CD4-positive, alpha-beta T cell treated with Interleukin-17A for 4 hours (primary cell): ENCODE data around the gene LIMCH1.

Experiments used
- DNase-seq: peaks from one replicate; pipeline ENCODE4 v3.0.0-alpha.2; 2020; ENCODE audit warnings: mixed read lengths

Gene LIMCH1

DNA sequence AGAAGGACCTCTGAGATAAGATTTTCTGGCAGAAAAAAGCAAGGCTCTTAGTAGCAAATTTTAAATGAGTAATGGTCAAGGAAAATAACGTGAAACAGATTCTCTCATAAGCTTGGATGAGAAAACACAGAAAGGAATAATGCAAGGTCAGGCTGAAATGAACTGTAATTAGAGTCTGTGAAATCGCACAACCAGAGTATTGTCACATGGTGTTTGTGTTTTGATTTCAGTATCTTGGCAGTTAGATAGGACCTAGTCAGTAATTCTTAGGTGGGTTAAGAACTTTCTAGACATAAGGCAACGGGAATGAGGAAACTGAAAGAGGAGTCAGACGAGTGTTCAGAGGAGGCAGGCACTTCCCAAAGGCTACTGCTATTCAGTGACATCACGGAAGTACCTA, 34.6 kb downstream of the LIMCH1 start:
- no peak for DNase-seq

DNA sequence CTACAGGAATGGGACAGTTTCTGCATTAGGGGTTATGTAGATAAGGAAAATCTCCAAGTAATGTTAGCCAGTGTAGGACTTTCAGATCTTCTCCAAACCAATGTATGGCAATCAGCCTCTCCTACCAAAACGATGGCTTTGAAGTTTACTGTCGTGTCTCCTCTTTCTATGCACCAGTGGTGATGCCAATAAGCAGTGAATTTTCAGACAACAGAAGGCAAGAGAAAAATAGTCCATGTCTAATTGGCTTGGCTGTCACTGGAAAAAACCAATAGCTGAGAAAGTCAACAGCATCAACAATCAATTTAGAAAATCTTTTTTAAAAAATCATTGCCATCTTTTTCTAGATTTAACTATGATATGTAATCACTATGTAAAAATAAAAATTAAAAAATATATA, 35.0 kb downstream of the LIMCH1 start:
- no peak for DNase-seq

DNA sequence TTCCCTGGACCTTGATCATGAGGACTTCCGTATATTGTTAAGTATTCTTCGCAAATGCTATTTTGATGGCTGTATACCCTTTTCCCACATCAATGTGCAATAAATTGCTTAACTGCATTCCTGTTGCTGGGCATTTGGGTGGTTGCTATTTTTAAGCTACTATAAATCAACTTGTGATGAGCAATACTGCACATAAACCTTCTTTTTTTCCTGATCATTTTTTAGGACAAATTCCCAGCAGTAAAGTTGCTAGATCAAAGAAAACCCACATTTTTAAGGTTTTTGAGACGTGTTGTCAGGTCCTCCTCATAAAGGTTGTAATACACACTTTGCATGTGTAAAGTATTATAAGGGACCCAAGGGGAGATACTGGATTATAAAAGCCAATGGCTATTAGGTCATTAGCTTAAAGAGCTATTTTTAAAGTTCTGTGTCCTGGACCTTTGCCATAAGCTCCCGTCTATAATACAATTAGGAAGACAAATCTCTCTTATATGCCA, 35.6 kb downstream of the LIMCH1 start:
- no peak for DNase-seq

DNA sequence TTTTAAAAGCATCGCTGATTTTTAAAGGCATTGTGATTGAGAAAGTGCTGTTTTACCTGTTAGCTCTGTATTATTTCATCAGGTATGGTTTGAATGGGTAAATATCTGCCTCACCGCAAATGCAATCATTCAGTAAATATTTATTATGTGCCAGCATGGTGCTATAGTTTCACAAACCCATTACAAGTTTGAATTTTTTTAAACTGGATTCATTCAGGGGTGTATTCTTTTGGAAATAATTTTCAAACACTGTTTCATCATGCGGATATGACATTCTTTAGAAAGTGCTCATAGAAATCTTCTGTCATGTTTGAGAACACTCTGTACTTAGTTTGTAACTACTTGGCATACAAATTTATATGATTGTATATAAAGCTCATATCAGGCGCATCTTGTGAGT, 37.2 kb downstream of the LIMCH1 start:
- DNase-seq: no peak

DNA sequence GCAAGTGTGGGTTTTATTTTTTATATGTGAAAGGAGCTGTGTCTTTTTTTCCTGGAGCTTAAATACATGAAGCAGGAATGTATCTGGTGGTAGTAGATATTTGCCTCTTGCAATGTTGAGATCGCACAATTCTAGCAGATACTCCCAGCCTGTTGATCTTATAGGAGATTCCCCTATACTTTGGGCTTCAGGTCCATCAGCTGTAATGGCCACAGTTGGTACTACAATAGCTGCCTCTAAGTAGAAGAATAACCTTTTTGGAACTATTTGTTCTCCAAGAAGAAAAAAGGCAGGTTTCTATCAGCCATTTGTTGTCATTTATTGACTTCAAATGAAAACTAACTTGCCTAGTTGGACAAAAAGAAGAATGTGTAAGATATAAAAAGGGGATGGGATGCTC, 37.7 kb downstream of the LIMCH1 start:
- DNase-seq: no peak

DNA sequence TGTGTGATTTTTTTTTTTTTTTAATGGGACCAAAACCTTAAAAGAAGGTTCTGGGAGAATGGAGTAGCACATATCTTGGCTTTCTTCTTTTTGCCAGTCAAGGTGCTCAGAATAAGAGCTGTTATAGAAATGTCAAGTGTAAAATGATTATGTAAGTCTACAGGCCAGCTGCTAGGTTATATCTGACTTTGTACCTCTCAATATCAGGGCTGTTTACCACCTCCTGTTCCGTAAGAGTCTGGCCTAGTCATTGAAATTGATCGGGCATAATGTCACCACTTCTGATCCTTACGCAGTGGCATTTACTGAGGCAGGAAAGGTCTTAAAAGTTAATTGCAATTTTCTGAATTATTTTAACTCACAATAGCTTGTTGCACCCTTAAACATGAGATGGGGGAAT, 41.1 kb downstream of the LIMCH1 start:
- no peak for DNase-seq

DNA sequence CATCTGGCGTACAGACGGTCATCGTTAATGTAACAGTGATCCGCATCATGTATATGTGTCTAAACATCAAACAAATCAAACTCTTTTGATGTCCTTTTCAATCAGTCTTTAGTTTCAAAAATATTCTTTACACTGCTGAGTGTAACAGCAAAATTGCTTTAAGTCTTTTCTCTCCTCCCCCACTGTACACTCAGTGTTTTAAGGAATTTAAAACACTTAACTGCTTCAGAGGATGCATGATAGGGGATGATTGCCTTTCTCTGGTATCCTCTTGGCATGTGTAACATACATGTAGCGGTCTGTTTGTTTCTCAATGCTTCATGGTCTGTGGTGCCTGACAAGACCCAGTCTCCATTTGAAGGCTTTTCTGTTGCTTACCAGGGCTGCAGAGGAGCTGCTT, 41.6 kb downstream of the LIMCH1 start:
- DNase-seq: no peak

DNA sequence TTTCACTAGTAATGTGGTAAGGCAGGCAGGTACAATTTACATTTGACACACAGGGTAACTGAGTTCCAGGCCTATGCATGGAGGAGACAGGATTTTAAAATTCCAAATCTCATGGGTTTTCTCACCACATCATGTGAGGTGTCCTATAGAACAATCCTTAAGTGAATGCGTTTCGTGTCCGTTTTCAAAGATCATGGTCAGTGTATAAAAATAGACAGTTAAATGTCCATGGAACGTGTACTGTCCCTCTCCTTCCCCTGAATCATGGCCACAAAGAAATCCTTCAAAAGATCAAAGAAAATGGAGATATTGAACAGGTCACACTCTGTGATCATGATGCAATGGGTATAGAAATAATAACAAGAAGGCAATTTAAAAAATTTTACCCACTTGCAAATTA, 42.0 kb downstream of the LIMCH1 start:
- no peak for DNase-seq

DNA sequence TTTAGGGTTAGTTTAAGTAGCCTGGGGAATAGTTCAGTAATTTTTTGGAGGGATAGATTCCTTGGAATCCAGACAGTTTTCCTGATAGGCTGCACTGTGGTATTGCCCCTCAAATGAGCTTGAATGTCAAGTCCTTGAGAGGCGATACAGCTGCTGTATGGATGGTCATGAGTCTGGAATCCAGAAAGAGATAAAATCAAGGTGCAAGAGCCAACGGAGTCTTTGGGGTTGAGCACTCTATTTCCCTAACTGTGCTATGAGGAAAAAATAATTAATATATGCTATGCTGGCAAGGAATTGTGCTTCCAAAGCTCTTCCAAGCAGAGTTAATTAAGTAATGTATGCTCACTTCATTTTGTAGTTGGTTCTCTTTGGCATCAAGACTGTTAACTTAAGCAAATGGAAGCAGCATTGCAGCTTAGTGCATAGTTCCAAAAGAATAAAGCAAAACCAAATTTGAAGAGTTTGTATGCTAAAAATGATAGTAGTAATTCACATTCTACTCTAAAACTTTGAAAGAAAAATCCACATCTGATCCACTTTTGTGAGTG, 48.8 kb downstream of the LIMCH1 start:
- DNase-seq: no peak

DNA sequence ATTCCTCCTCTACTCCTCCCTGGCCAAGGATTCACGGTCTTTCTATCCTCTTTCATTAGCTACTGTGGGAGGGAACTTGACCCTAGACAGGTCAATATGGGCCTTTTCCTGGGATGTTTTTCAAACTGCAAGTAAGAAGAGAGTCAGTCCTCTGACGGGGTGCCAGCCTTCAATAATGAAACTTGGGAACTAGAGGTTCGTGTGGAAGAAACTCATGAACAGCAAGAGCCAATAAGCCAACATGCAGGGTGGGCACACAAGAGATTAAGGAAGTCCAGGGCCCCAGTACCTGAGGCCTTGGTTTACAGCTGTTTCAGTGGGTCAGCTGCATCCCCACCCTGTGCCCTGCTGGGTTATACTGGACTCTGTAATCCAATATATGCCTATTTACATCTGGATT, 49.3 kb downstream of the LIMCH1 start:
- no peak for DNase-seq

DNA sequence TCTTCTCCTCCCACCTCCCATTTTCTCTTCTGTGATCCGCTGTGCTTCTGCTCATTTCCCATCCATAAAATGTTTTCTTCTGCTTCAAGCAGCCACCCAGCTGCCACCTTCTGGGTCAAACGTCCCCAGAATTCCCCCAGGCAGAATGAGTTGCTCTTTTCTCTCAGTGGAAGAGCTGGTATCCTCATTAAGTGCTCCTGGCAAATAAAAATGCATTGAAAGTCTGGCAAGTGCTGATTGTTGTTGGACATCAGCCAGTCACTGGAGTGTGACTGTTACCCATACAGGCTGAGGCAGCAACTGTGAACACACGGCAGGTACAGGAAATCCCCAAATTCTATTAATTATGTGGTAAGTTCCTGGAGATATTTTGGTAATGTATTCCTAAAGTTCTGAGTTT, 52.6 kb downstream of the LIMCH1 start:
- no peak for DNase-seq

DNA sequence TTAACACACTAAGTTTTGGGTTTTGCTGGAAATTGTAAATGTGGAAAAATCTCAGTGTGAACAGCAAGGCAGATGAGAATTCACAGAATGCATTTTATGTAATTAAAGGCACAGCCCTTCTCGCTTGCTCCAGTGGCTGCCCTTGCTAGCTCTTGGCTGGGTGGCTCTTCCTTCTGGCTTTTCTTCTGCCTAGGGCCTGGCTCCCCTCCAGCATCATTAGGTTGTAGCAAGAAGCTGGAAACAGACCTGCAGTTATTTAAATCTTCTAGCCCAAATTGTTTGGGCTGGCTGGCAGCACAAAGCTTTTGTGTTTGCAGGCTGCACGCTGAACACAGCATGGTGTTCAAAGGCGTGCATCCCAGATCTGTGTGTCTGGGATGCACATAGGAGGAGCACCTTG, 56.5 kb downstream of the LIMCH1 start:
- no peak for DNase-seq

DNA sequence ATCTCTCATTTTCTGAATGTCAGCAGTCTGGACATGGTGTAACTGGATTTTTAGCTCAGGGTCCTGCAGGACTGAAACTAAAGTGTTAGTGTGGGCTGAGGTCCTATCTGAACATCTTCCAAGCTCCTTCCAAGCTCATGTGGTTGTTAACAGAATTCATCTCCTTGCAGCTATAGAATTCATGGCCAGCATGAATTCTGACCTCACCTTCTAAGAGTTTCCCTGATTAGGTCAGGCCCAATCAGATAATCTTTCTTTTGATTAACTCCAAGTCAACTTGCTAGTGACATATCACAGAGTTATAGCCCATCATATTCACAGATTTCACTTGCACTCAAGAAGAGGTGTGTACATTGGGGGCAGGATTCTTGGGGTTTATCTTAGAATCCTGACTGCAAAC, 59.5 kb downstream of the LIMCH1 start:
- DNase-seq: no peak

DNA sequence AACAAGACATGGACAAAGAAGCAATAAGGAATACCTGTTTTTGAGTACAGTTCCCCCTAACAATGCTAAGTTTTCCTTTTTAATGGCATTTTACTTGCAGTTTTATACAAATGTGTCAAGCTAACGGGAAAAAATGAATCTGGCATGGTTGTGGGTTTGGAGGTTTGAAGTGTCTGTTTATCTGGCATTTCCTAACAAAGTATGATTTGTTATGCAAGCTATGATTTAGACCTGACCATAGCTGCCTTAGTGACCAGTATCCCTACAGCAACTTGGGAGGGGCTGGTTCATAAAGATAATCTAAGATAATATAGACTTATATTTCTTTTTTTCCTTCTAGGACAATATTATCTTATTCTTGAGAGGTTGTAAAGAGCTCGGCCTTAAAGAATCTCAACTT, 60.6 kb downstream of the LIMCH1 start:
- DNase-seq: no peak

DNA sequence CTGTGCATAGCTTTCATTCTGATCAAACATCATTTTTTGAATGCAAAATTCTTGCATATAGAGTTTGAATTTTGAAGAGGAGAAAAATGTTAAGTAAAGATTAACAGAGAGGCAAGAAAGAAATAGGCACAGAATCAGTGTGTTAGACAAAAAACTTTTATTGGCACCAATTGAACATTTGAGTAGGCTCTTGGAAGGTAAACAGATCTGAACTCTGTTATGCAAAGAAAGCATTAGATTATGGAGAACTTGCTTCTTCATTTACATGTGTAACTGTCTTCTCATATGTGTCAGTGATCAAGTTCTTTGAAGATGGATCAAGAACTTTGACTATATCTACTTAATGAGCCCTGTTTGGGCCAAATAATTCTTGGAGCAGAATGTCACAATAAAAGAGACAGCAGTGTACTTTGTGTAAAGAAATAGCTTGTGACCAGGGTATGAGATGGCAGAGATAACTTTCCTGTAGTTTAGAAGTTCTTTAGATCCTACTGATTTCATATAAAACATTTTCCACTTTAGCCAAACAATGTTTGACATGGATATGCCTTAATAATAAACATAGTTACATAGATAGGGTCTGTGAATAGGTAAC, 61.3 kb downstream of the LIMCH1 start:
- no peak for DNase-seq

DNA sequence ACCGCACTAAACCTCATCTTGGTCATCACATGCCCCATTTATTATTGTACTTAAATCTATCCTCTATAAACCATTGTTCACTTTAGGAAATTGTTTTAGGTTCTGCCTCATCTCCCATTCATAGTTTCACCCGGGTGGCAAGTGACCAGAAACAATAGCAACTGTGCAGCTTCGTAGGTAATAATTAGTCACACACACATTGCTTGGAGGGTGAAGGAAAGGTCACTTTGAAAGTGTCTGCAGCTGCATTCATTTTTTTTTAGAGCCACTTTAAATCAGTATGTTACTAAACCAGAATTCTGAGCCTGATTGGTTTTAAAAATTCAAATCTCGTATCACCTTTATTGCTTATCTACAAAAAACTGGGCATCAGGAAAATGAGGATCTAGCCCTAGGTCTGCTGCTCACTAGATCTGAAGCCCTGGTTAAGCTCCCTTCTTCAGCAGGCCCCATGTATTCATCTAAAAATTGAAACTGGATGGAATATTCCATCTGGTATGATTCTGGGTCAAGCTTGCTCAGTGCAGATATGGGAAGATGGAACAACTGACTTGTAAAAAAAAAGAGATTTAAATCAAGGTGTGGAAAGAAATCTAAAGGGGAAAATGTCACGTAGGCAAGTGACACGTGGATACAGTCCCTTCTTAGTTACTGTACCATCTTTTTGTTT, 62.4 kb downstream of the LIMCH1 start:
- DNase-seq: no peak

DNA sequence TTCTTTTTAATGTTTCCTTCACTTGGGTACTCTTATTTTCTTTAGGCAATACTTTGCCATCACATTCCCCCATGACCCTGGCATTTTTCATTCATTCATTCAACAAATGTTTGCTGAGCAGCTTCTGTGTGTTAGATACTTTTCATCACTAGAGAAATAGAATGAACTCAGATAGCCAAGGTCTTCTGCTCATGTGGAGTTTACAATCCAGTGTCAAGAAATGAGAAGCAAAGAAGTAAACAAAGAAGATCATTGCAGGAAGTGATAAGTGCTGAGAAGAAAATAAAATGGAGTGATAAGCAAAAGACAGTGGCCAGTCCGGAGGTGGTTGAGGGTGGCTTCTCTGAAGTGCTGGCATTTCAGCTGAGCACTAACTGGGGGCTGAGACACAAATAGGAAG, 63.1 kb downstream of the LIMCH1 start:
- no peak for DNase-seq

DNA sequence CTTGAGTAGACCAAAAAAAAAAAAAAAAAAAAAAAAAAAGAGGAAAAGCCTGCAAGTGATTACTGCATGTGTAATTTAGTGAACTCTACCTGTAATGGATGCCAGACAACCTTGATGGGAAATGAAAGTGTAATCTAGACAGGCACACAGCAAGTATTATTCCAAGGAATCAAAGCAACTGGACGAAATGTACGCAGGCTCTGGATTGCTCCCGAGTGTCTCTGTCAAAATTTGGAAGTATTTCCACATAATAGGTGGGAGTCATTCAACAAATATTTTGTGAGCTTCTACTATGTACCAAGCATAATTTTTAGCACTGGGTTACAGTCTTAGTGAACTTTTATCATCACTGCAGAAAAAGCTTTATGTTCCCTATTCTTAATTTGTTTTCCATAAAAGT, 64.2 kb downstream of the LIMCH1 start:
- DNase-seq: no peak

DNA sequence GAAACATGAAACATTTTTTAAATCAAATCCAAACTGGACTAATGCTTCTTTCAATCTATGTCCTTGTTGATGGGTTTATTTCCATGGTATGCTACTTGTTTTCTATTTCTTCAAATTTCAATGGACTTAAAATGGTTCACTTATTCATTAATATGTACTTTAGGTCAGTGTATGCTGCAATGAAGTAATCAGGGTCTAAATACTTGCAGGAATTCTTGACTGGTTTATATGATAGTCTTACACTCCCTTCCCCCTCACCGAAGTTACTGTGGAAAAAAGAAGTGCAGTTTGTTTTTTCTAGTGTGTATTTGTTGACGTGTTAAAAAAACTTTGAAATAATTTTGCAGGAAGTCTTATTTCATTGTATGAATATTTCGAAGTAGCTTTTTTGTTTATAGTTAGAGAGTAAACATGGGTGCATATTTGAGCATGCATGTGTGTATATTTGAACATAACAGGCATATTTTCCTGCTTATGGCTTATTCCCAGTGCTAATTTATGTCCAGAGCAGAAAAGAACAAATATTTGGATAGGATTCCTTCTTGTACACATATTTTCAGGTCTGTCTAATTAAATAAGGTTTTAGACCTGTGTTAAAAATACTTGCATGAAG, 65.0 kb downstream of the LIMCH1 start:
- DNase-seq: no peak

DNA sequence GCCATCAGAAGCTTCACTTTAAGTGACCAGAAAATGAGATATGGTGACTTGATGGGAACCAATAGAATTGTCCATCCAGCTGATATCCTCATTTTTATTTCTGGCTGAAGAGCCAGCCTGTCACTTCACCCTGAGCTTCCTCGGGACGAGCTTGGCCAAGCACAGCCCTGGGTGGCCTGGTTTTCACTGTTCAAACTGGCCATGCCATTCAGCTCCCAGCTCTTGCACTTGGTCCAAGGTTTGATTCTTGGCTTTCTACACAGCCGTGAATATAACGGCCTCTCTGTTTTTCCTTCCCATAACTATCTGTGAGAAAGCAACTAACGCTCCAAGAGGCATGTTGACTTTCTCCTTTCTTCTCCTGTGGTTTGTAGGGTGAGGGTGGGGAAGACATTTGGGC, 71.9 kb downstream of the LIMCH1 start:
- no peak for DNase-seq

DNA sequence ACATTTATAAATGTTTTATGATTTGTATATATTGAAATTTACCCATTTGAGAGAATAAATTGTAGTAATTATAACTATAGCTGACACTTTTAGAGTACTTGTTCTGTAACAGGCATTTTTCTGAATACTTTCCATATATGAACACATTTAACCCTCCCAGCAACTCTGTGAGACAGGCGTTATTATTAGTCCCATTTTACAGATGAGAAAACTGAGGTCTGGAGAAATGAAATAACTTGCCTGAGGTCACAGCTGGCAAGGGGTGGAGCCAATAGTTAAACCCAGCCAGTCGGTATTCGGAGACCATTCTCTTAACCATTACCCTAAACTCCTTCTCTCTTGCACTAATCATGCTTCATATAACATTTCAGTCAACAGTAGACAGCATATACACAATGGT, 72.5 kb downstream of the LIMCH1 start:
- no peak for DNase-seq

DNA sequence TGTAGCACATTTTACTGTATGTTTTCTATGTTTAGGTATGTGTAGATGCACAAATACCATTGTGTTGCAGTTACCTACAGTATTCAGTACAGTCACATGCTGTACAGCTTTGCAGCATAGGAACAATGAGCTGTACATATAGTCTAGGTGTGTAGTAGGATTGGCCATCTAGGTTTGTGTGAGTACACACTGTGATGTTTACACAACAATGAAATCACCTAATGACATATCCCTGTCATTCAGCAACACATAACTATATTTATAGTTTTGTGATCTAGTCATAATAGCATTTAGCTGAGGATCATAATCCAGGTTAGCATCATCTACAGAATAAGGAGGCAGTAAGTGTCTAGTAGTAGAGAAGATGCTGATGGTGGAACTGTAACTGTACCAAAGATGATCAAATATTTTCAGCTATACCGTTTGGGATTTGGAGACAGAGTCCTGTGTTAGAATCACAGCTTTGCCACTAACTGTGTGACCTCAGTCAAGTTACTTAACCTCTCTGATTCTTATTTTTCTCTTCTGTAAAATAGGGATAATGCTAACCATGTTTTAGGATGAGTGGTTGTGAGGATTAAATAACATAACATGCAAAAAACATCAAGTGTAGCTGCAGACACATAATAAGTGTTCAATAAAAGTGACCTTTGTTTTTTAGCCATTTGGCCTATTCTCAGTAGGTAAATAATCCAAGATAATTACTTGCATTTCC, 73.3 kb downstream of the LIMCH1 start:
- DNase-seq: no peak
